GM12878 (cell line): ENCODE results near the gene SLC12A4. TPM values are rescaled to one million over a fixed set of nuclear protein-coding genes. Genes with fewer than 3 reads are reported as not detected.
A peak's percentile ranks its signal among the peaks of the same experiment; 100 is the strongest.

ENCODE experiments used
- ATAC-seq: fragments of 200-7000 bp; cut with Tn5 transposase; 3 replicates; pipeline ENCODE4 v1.9.1; 2020; ENCODE audit warnings: mild to moderate bottlenecking, moderate library complexity
- Bru-seq: library from RNA; stranded (reverse); fragments of 400-500 nt; gene quantifications from one replicate; lab custom pipeline; 2021; lab: Mats Ljungman, UMichigan
- BruChase-seq, 2 experiments: library from RNA; stranded (reverse); fragments of 400-500 nt; gene quantifications; one replicate each; lab custom pipeline; 2021; lab: Mats Ljungman, UMichigan
- BruUV-seq: library from RNA; stranded (reverse); fragments of 400-500 nt; replicated peaks from 2 replicates; lab custom pipeline; 2021; lab: Mats Ljungman, UMichigan
- CTCF ChIA-PET: fragments of 300-600 bp; sonication (Branson Sonifier 250); formaldehyde crosslinking; extraction: SDS; loops from one replicate; lab custom pipeline; 2021; ENCODE audit warnings: inconsistent platforms; lab: Yijun Ruan, JAX
- POLR2A ChIA-PET: fragments of 350-600 bp; formaldehyde crosslinking; extraction: SDS; loops from one replicate; lab custom pipeline; 2021; ENCODE audit warnings: inconsistent platforms; lab: Charles Lee
- RAD21 ChIA-PET: fragments of 300-600 bp; sonication (Branson Sonifier 250); formaldehyde crosslinking; loops from one replicate; lab custom pipeline; 2023; ENCODE audit warnings: antibody characterized with exemption; ENCODE audit not compliant: unreplicated experiment; lab: Charles Lee
- SMC1A ChIA-PET: fragments of 300-600 bp; sonication (Branson Sonifier 250); formaldehyde crosslinking; loops from one replicate; lab custom pipeline; 2023; ENCODE audit not compliant: unreplicated experiment, uncharacterized antibody; lab: Charles Lee
- DNase-seq: peaks from one replicate; pipeline ENCODE4 v3.0.0-alpha.2; 2011; ENCODE audit warnings: low read depth, low spot score
- FAIRE-seq: peaks from 3 replicates; lab custom pipeline; 2011; peaks lifted over from hg19 to GRCh38; lab: Jason Lieb, UNC
- H2AFZ ChIP-seq: 2 replicates; pipeline ENCODE4 v1.6.0; 2011; ENCODE audit warnings: low read depth, low read length, control low read depth; ENCODE audit not compliant: control insufficient read depth
- H3K27ac ChIP-seq: 2 replicates; pipeline ENCODE4 v1.5.1; 2011; ENCODE audit warnings: control low read depth; ENCODE audit not compliant: control insufficient read depth, insufficient read depth
- H3K27me3 ChIP-seq, 2 experiments: replicated peaks in 1 of 2; 2 replicates each; pipeline versions ENCODE4 v1.6.0 to v1.6.1; 2011; ENCODE audit warnings: low read length in 1 of 2; ENCODE audit not compliant: control insufficient read depth in 2 of 2, insufficient read depth in 2 of 2
- H3K36me3 ChIP-seq, 2 experiments: 2 replicates each; pipeline ENCODE4 v1.5.1; 2011; ENCODE audit warnings: low read length in 1 of 2; ENCODE audit not compliant: control insufficient read depth in 2 of 2, insufficient read depth in 2 of 2
- H3K4me1 ChIP-seq: 2 replicates; pipeline ENCODE4 v1.6.1; 2011; ENCODE audit warnings: mild to moderate bottlenecking, low read length, moderate library complexity, mixed read lengths; ENCODE audit not compliant: control insufficient read depth, insufficient read depth
- H3K4me2 ChIP-seq: 2 replicates; pipeline ENCODE4 v1.6.0; 2011; ENCODE audit warnings: control low read depth; ENCODE audit not compliant: control insufficient read depth, insufficient read depth
- H3K4me3 ChIP-seq: fragments of 200-600 bp; sonication (generic); 2 replicates; pipeline ENCODE4 v1.5.1; 2016
- H3K79me2 ChIP-seq: 2 replicates; pipeline ENCODE4 v1.6.0; 2011; ENCODE audit warnings: low read length; ENCODE audit not compliant: control insufficient read depth, insufficient read depth
- H3K9ac ChIP-seq: 2 replicates; pipeline ENCODE4 v1.8.0; 2011; ENCODE audit warnings: low read length, control low read depth, mixed read lengths; ENCODE audit not compliant: control insufficient read depth, insufficient read depth
- H3K9me3 ChIP-seq: replicated peaks from 3 replicates; pipeline ENCODE4 v1.5.1; 2011; ENCODE audit warnings: mild to moderate bottlenecking, low read length; ENCODE audit not compliant: control insufficient read depth, insufficient read depth
- H4K20me1 ChIP-seq: 2 replicates; pipeline ENCODE4 v1.6.0; 2011; ENCODE audit not compliant: control insufficient read depth, insufficient read depth
- ASH2L ChIP-seq: fragments of 300-600, 200-600 bp; sonication (generic); IDR thresholded peaks from 2 replicates; pipeline ENCODE4 v1.6.1; 2017; ENCODE audit warnings: low read depth, mild to moderate bottlenecking, borderline replicate concordance
- CREB1 ChIP-seq: IDR thresholded peaks from 2 replicates; pipeline ENCODE4 v1.6.1; 2012; ENCODE audit warnings: low read depth, mild to moderate bottlenecking, inconsistent platforms
- CUX1 ChIP-seq: IDR thresholded peaks from 2 replicates; pipeline ENCODE4 v1.6.1; 2012; ENCODE audit warnings: improper control_type of control experiment, low read depth, low read length; ENCODE audit not compliant: insufficient replicate concordance
- EED ChIP-seq: sonication (generic); IDR thresholded peaks from 2 replicates; pipeline ENCODE4 v1.6.1; 2016; ENCODE audit warnings: antibody characterized with exemption, low read depth
- EGR1 ChIP-seq, 2 experiments: IDR thresholded peaks; 1 replicate in 1 of 2; 2 replicates in 1 of 2; pipeline ENCODE4 v1.6.1; 2011 to 2012; ENCODE audit warnings: low read depth in 2 of 2, low read length in 2 of 2, borderline replicate concordance in 1 of 2, mild to moderate bottlenecking in 1 of 2, moderate library complexity in 1 of 2
- HDGF ChIP-seq: fragments of 450-650 bp; IDR thresholded peaks from 2 replicates; pipeline ENCODE4 v1.6.1; 2016; ENCODE audit warnings: antibody characterized with exemption
- KLF5 ChIP-seq: fragments of 450-650 bp; IDR thresholded peaks from 2 replicates; pipeline ENCODE4 v1.6.1; 2014; ENCODE audit warnings: mild to moderate bottlenecking; ENCODE audit not compliant: partially characterized antibody
- LARP7 ChIP-seq: fragments of 450-650 bp; IDR thresholded peaks from 2 replicates; pipeline ENCODE4 v1.6.1; 2017; ENCODE audit warnings: mild to moderate bottlenecking
- MEF2A ChIP-seq: IDR thresholded peaks from 2 replicates; pipeline ENCODE4 v1.6.1; 2011; ENCODE audit warnings: low read depth, mild to moderate bottlenecking, low read length, moderate library complexity; ENCODE audit not compliant: insufficient read depth
- RCOR1 ChIP-seq: conservative IDR thresholded peaks from 2 replicates; pipeline ENCODE4 v1.6.1; 2012; ENCODE audit warnings: low read depth, low read length, improper control_type of control experiment
- RFX5 ChIP-seq: IDR thresholded peaks from 2 replicates; pipeline ENCODE4 v1.6.1; 2011; ENCODE audit warnings: low read depth, low read length, improper control_type of control experiment
- TCF3 ChIP-seq: IDR thresholded peaks from 2 replicates; pipeline ENCODE4 v1.6.1; 2012; ENCODE audit warnings: low read depth, mild to moderate bottlenecking, low read length, borderline replicate concordance; ENCODE audit not compliant: insufficient read depth
- TCF7 ChIP-seq: IDR thresholded peaks from 2 replicates; pipeline ENCODE4 v1.6.1; 2014; ENCODE audit warnings: antibody characterized with exemption, borderline replicate concordance
- WGBS: methylation state at CpG from one replicate; pipeline ENCODE4 v1.1.6; 2016; ENCODE audit warnings: low lambda C conversion rate; ENCODE audit not compliant: insufficient replicate concordance, insufficient coverage; ENCODE audit errors: missing lambda C conversion rate; 5-methylcytosine and 5-hydroxymethylcytosine counted together
- in situ Hi-C: fragments of 300-500 bp; cut with MboI; formaldehyde crosslinking; loops from 9 replicates; pipeline ENCODE4 v1.14.3; 2018; ENCODE audit warnings: mixed read lengths
- intact Hi-C: fragments of 100-400 bp; cut with micrococcal nuclease; formaldehyde crosslinking; loops from one replicate; pipeline ENCODE4 v1.14.2; 2022; ENCODE audit not compliant: unreplicated experiment
- long read RNA-seq, 2 experiments: library from polyadenylated mRNA; unstranded; transcript quantifications; one replicate each; pipeline ENCODE4 v2.0.0, GENCODE V29; 2019 to 2020
- polyA minus RNA-seq, 3 experiments: library from RNA; depleted of rRNA, polyadenylated mRNA; stranded (reverse); fragments of >200 nt; gene quantifications; 2 replicates each; pipeline ENCODE4 v1.2.3, GENCODE V29; 2011
- polyA plus RNA-seq, 11 experiments: library from polyadenylated mRNA; depleted of rRNA in 4 of 11; unstranded in 6 of 11; stranded (reverse) in 5 of 11; fragments of >200 nt; fragmentation: Nextera tagmentation in 4 of 11; fragmentation: Illumina TruSeq in 1 of 11; extraction: Ambion mirVana in 4 of 11; extraction: Trizol in 1 of 11; gene quantifications; 1 replicate in 1 of 11; 2 replicates in 10 of 11; pipeline versions ENCODE4 v1.2.1 to v1.2.3, GENCODE V29; 2011 to 2016; ENCODE audit warnings: inconsistent platforms in 2 of 11, missing spikeins in 2 of 11, low read depth in 1 of 11
- total RNA-seq, 4 experiments: library from RNA; depleted of rRNA in 3 of 4; stranded (reverse); fragments of >200 nt in 3 of 4; fragmentation: Illumina TruSeq in 1 of 4; extraction: Trizol in 1 of 4; gene quantifications; 2 replicates each; pipeline versions ENCODE4 v1.2.1 to v1.2.3, GENCODE V29; 2013 to 2021

SLC12A4 gene
- 63.1 and 79.0 TPM in 2 replicates for total RNA-seq (2013; cell fraction: nucleolus; rRNA removed)
- total RNA-seq (2014; rRNA removed) = 13.7 and 14.5 TPM in 2 replicates
- total RNA-seq (2014; rRNA removed; fragmentation: Illumina TruSeq; extraction: Trizol) = 9.2 and 11.3 TPM in 2 replicates
- total RNA-seq (2021) = 33.9 and 39.9 TPM in 2 replicates
- 10.0 TPM for polyA plus RNA-seq (2011; ENCODE audit: low read depth)
- polyA plus RNA-seq (2011; rRNA removed) = 6.8 and 14.0 TPM in 2 replicates
- polyA plus RNA-seq (2011; cell fraction: cytosol; rRNA removed) = 16.1 and 17.3 TPM in 2 replicates
- polyA plus RNA-seq (2011; cell fraction: nucleus; rRNA removed) = 100 and 120 TPM in 2 replicates
- polyA plus RNA-seq (2012) = 24.8 and 27.4 TPM in 2 replicates
- polyA plus RNA-seq (2014; fragmentation: Illumina TruSeq; extraction: Trizol) = 11.5 and 14.0 TPM in 2 replicates
- 1 to 10 TPM in 1 of 2 experiments, under 1 TPM in 1; 0.95 to 1.7 TPM for polyA plus RNA-seq (2014; fragmentation: Nextera tagmentation; extraction: Ambion mirVana)
- 17.5 and 18.7 TPM in 2 replicates for polyA plus RNA-seq (2014; rRNA removed)
- polyA plus RNA-seq (2016; fragmentation: Nextera tagmentation; extraction: Ambion mirVana) = 10 to 100 TPM; 18.6 to 18.7 TPM
- polyA minus RNA-seq (2011; rRNA and poly(A)+ RNA removed) = 28.6 and 29.4 TPM in 2 replicates
- polyA minus RNA-seq (2011; cell fraction: cytosol; rRNA and poly(A)+ RNA removed) = 8.3 and 10.0 TPM in 2 replicates
- 32.5 and 41.5 TPM in 2 replicates for polyA minus RNA-seq (2011; cell fraction: nucleus; rRNA and poly(A)+ RNA removed)
- percentile 60 among the genes with signal in this experiment for Bru-seq, nascent RNA
- percentile 62 among the genes with signal in this experiment for BruChase-seq, experiment 1, labeled RNA remaining after a 6-hour chase
- percentile 58 among the genes with signal in this experiment for BruChase-seq, experiment 2, labeled RNA remaining after a 2-hour chase
- long read RNA-seq, experiment 1, partial matches to known transcripts = 1 of 1 reads
- long read RNA-seq, experiment 1, other reads (novel, unspliced or antisense) = 0 of 1 reads
- long read RNA-seq, experiment 2, partial matches to known transcripts = 3 of 3 reads
- long read RNA-seq, experiment 2, other reads (novel, unspliced or antisense) = 0 of 3 reads

- H3K79me2 ChIP-seq = peaks cover 20% of the 10 kb centered on the region
- H3K36me3 ChIP-seq = no peaks in the 10 kb centered on the region
- FAIRE-seq (peak; percentile 64), ATAC-seq (peak; percentile 88), DNase-seq (no peak)
- no peaks in the 10 kb centered on the region for H3K27me3 ChIP-seq
- CTCF ChIA-PET = interaction anchor here (0.6 to 3.7 kb wide), 4 partner anchors 16 to 72 kb away, joined by 3 to 22 read pairs (median 4); no protein-coding TSS in a partner anchor
- SMC1A ChIA-PET = no interaction called here
- H4K20me1 ChIP-seq = no peaks in the 10 kb centered on the region
- BruUV-seq = no TSS peak
- in situ Hi-C loops (no loop called here), intact Hi-C loops (loop anchor here (2.0 kb wide), 2 partner anchors 16 to 72 kb away; no protein-coding TSS in a partner anchor)
- H3K4me2 ChIP-seq = peak within 1 kb of the TSS; percentile 96
- peaks cover 21% of the 10 kb centered on the region for H3K4me1 ChIP-seq
- H2AFZ ChIP-seq = peak within 1 kb of the TSS; percentile 89
- RAD21 ChIA-PET = interaction anchor here (1.0 to 2.0 kb wide), 3 partner anchors 16 to 106 kb away, joined by 3 to 10 read pairs (median 3); partner anchors contain the start of gene PSMB10
- WGBS = under 1% methylated on average over 32 of the region's 78 CpGs
- no peaks in the 10 kb centered on the region for H3K9me3 ChIP-seq
- peak within 1 kb of the TSS; percentile 89 for H3K9ac ChIP-seq
- POLR2A ChIA-PET = interaction anchor here (0.5 to 2.8 kb wide), 10 partner anchors 14 to 105 kb away, joined by 3 to 16 read pairs (median 4); partner anchors contain the start of gene PSMB10
- H3K4me3 ChIP-seq = peak within 1 kb of the TSS; percentile 96
- peak within 1 kb of the TSS; percentile 76 for H3K27ac ChIP-seq
- no peak for TF ChIP-seq ASH2L
- no peak for TF ChIP-seq TCF7
- TF ChIP-seq EED = no peak; the same call in 1 of the 2 replicates
- TF ChIP-seq RFX5 = no peak
- no peak for TF ChIP-seq CUX1
- 0 out of 2 replicates have a peak, but pooled peaks have one; percentile 5 for TF ChIP-seq CREB1
- no peak for TF ChIP-seq MEF2A
- peak in 1 of 2 experiments; percentile 90; a peak in 2 of 3 replicates for TF ChIP-seq EGR1 (IDR thresholded peaks at IDR 0.05; ENCODE audit: borderline replicate concordance in 1 of 2, low read depth in 2 of 2, low read length in 2 of 2)
- TF ChIP-seq HDGF = no peak
- peak; percentile 73; the same call in 1 of the 2 replicates for TF ChIP-seq RCOR1
- TF ChIP-seq KLF5 = peak; percentile 28
- TF ChIP-seq TCF3 = no peak
- peak; percentile 10 for TF ChIP-seq LARP7
Observed at GRCh38 chr16:67968400-67969253, at the start of gene SLC12A4. Gene SLC12A4 (minus strand): TSS chr16:67968637. CDS start chr16:67968553, 84 bp downstream.
